ENCODE measurements around the gene PLEKHM2.

DNA sequence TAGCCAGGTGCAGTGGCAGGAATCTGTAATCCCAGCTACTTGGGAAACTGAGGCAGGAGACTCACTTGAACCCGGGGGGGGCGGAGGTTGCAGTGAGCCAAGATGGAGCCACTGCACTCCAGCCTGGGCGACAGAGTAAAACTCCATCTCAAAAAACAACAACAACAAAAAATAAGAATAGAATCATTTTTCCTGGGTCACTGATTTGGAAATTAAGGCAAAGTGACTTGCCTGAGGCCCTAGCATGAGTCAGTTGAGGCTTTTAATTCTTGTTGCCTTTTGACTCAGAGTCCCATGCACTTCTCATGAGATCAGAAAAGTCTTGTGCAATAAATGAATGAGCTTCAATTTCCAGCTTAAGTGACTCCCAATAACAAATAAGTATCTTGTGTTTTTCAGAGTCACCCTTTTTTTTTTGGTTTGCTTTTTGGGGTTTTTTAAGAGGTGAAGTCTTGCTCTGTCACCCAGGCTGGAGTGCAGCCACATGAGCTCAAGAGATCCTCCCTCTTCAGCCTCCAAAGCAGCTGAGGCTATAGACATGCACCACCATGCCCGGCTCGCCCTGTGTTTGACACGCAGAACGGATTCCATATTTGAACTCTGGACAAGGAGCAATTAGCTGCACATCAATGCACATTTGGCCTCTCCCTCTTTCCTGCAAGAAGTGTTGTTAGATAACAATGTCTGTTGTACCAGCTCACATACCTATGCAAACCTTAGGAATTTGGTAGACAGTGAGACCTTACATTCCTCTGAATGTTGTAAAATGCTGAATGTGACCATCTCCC, 3.4 kb upstream of the PLEKHM2 start:
- TF ChIP-seq CTCF (IDR thresholded peaks at IDR 0.05) (no peak), POLR2A (IDR thresholded peaks at IDR 0.05) (no peak)
